HepG2 (cell line): ENCODE data around the gene MYH7. TPM values are rescaled to one million over a fixed set of nuclear protein-coding genes. Genes with fewer than 3 reads are reported as not detected.

ENCODE experiments used
- ARID5B ChIP-seq: IDR thresholded peaks from 2 replicates; pipeline ENCODE4 v1.4.0; 2020; ENCODE audit warnings: mild to moderate bottlenecking, missing genetic modification reagents
- ATAD3A ChIP-seq: sonication (generic); formaldehyde crosslinking; IDR thresholded peaks from 2 replicates; pipeline ENCODE4 v1.4.0; 2020; ENCODE audit warnings: missing genetic modification reagents
- EEA1 ChIP-seq: sonication (generic); formaldehyde crosslinking; IDR thresholded peaks from 2 replicates; pipeline ENCODE4 v1.5.1; 2020; ENCODE audit warnings: mild to moderate bottlenecking, missing genetic modification reagents, borderline replicate concordance
- GMEB1 ChIP-seq: sonication (generic); formaldehyde crosslinking; IDR thresholded peaks from 2 replicates; pipeline ENCODE4 v1.5.1; 2020; ENCODE audit warnings: missing genetic modification reagents, mild to moderate bottlenecking, borderline replicate concordance
- GTF3A ChIP-seq: sonication (generic); formaldehyde crosslinking; conservative IDR thresholded peaks from 2 replicates; pipeline ENCODE4 v1.4.0; 2020; ENCODE audit warnings: mild to moderate bottlenecking, missing genetic modification reagents
- HDAC6 ChIP-seq: fragments of 200-600 bp; sonication (generic); IDR thresholded peaks from 2 replicates; pipeline ENCODE4 v1.7.0; 2017; ENCODE audit warnings: mild to moderate bottlenecking, antibody characterized with exemption, low read length, low read depth
- NFE2L2 ChIP-seq: fragments of 150-350 bp; IDR thresholded peaks from 2 replicates; pipeline ENCODE4 v1.6.1; 2014; ENCODE audit warnings: low read length
- NONO ChIP-seq, 2 experiments: fragments of 450-650 bp in 1 of 2; sonication (generic) in 1 of 2; formaldehyde crosslinking in 1 of 2; IDR thresholded peaks in 1 of 2; conservative IDR thresholded peaks in 1 of 2; 2 replicates each; pipeline versions ENCODE4 v1.6.1 to v1.8.0; 2017 to 2022; ENCODE audit warnings: mild to moderate bottlenecking in 1 of 2, missing genetic modification reagents in 1 of 2, moderate library complexity in 1 of 2
- NR1H2 ChIP-seq: sonication (generic); formaldehyde crosslinking; IDR thresholded peaks from 2 replicates; pipeline ENCODE4 v1.8.1; 2022; ENCODE audit warnings: low read depth, missing genetic modification reagents, borderline replicate concordance
- PTBP1 ChIP-seq: fragments of 200-400 bp; formaldehyde crosslinking; IDR thresholded peaks from 2 replicates; pipeline ENCODE4 v1.6.1; 2018; ENCODE audit warnings: low read length, low read depth; ENCODE audit not compliant: poor library complexity, severe bottlenecking
- RBM39 ChIP-seq: fragments of 200-400 bp; formaldehyde crosslinking; IDR thresholded peaks from one replicate; pipeline ENCODE4 v1.6.1; 2018; ENCODE audit warnings: antibody characterized with exemption, mild to moderate bottlenecking, low read depth, low read length; ENCODE audit not compliant: poor library complexity, severe bottlenecking
- RNF219 ChIP-seq: sonication (generic); formaldehyde crosslinking; IDR thresholded peaks from 2 replicates; pipeline ENCODE4 v1.5.0; 2020; ENCODE audit warnings: mild to moderate bottlenecking, missing genetic modification reagents
- SMAD1 ChIP-seq: sonication (generic); formaldehyde crosslinking; IDR thresholded peaks from 2 replicates; pipeline ENCODE4 v1.4.0; 2020; ENCODE audit warnings: missing genetic modification reagents, low read depth, mild to moderate bottlenecking, borderline replicate concordance
- SMAD9 ChIP-seq: sonication (generic); formaldehyde crosslinking; IDR thresholded peaks from 2 replicates; pipeline ENCODE4 v1.5.1; 2020; ENCODE audit warnings: mild to moderate bottlenecking, missing genetic modification reagents
- STAG1 ChIP-seq: sonication (generic); formaldehyde crosslinking; IDR thresholded peaks from 2 replicates; pipeline ENCODE4 v1.4.0; 2020; ENCODE audit warnings: missing genetic modification reagents
- TFE3 ChIP-seq: IDR thresholded peaks from 2 replicates; pipeline ENCODE4 v1.6.1; 2016
- ZFAT ChIP-seq: sonication (generic); formaldehyde crosslinking; conservative IDR thresholded peaks from 2 replicates; pipeline ENCODE4 v1.8.1; 2023; ENCODE audit warnings: missing genetic modification reagents, inconsistent platforms
- ZNF10 ChIP-seq: sonication (generic); formaldehyde crosslinking; IDR thresholded peaks from 2 replicates; pipeline ENCODE4 v1.4.0; 2020; ENCODE audit warnings: mild to moderate bottlenecking, low read depth, missing genetic modification reagents, borderline replicate concordance
- ZNF260 ChIP-seq: sonication (generic); formaldehyde crosslinking; IDR thresholded peaks from 2 replicates; pipeline ENCODE4 v1.4.0; 2020; ENCODE audit warnings: missing genetic modification reagents, low read depth, mild to moderate bottlenecking, borderline replicate concordance
- polyA plus RNA-seq, 8 experiments: library from polyadenylated mRNA; depleted of rRNA in 3 of 8; stranded (reverse) in 7 of 8; unstranded in 1 of 8; fragments of >200 nt; fragmentation: Illumina TruSeq in 4 of 8; extraction: Trizol in 4 of 8; gene quantifications; 2 replicates each; pipeline versions ENCODE4 v1.2.1 to v1.2.3, GENCODE V29; 2011 to 2016; ENCODE audit warnings: low read depth in 4 of 8, missing spikeins in 1 of 8, mixed read lengths in 1 of 8; ENCODE audit not compliant: insufficient read depth in 1 of 8
- total RNA-seq, 5 experiments: library from RNA; depleted of rRNA; stranded (reverse); fragments of >200 nt; fragmentation: Illumina TruSeq; extraction: Trizol; gene quantifications; 2 replicates each; pipeline ENCODE4 v1.2.3, GENCODE V29; 2016; ENCODE audit warnings: low read depth in 1 of 5

Gene MYH7
- total and polyA plus RNA-seq, 2 of the 13 experiments (the other 11 are each of a cell fraction or from before 2014, with no cell fraction given): 0.04 TPM; not detected in 1

GRCh38 chr14:23435543-23436326 is at the start of gene MYH7 (continued):
- TF ChIP-seq ARID5B (peak; percentile 52; the same call in 1 of the 2 replicates), PTBP1 (no peak), GMEB1 (CRISPR knock-in tag) (no peak), RNF219 (CRISPR knock-in tag) (no peak), GTF3A (CRISPR knock-in tag) (no peak), NR1H2 (no peak), EEA1 (CRISPR knock-in tag) (peak; percentile 85; the same call in 1 of the 2 replicates), NFE2L2 (no peak), ZFAT (CRISPR knock-in tag) (no peak), SMAD1 (CRISPR knock-in tag) (0 out of 2 replicates have a peak, but pooled peaks have one; percentile 65), RBM39 (peak; percentile 50), ZNF10 (no peak), NONO (IDR thresholded peaks at IDR 0.05) (no peak), NONO (CRISPR knock-in tag; conservative IDR thresholded peaks at IDR 0.05) (peak; percentile 58), ZNF260 (no peak), HDAC6 (no peak), SMAD9 (no peak), TFE3 (CRISPR knock-in tag) (0 out of 2 replicates have a peak, but pooled peaks have one; percentile 41), ATAD3A (CRISPR knock-in tag) (no peak), STAG1 (CRISPR knock-in tag) (no peak)
